ENCODE data around the gene RGS1.

RGS1 gene

DNA sequence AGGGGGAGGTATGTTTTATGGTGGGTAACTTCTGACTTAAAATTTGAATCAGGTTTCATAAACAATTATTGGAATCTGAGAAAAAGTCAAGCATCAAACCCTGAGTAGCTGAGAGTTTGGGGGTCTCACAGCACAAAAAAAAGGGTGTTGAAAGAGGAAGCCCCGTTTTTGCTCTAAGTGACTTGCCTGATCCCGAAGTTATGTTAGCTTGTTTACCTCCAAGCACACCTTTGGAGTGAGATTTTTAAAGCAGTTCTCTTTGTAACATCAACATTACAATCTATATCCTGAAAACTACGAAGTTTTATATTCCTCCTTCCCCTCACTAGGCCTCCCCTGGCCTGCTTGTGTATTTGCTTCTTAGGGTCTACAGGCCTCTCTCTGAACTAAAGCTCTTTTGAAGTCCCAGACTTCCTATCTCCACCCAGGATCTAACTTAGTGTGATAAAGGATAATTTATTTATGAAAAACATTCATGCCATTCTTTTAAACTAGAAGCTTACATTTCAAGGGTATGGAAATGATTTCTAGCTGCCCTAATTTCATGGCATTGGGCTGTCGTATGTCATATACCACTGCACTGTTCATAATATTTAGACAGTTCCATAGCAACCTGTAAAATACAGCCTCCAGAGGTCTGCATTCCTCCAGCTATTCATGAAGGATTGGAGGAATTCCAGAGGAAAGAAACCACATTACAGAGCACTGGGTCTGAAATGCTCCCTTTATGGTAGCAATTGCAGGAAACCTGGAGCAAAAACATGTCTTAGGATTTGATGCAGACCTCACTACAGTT, 36.1 kb upstream of the RGS1 start:
- H3K36me3 ChIP-seq (ENCODE audit: control insufficient read depth, insufficient read depth, low read length) = no peaks in the 10 kb centered on the region
- no peak for TF ChIP-seq CTCF (IDR thresholded peaks at IDR 0.05; ENCODE audit: insufficient read depth, low read length, poor library complexity, severe bottlenecking)
- no peak overlapping the region for H3K4me3 ChIP-seq (replicated peaks; ENCODE audit: low read depth, low read length)
- DNase-seq (ENCODE audit: extremely low read depth, insufficient read length) = no peak
- H3K27me3 ChIP-seq (replicated peaks; ENCODE audit: control insufficient read depth, insufficient read depth, low read length) = no peaks in the 10 kb centered on the region

DNA sequence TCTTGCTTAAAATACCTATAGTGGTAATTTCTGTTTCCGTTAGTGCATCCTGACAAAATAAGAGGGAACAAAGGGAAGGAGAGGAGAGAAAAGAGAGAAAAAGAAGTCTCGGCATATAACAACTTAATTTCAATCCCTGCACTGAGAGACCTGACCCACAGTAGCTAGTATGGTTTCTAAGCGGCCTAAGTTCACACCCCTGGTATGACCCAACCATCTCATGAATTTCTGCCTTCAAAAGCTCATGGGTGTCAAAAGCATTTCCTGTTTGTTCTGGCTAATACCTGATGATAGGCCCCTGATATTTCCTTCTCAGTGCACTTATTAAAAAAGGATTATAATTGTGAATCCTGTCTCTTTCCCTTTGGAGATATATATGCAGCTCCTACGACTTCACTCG, 32.1 kb upstream of the RGS1 start:
- Histone ChIP-seq H3K36me3 (ENCODE audit: control insufficient read depth, insufficient read depth, low read length) (no peaks in the 10 kb centered on the region), H3K27me3 (replicated peaks; ENCODE audit: control insufficient read depth, insufficient read depth, low read length) (no peaks in the 10 kb centered on the region), H3K4me3 (replicated peaks; ENCODE audit: low read depth, low read length) (no peak overlapping the region)
- no peak for TF ChIP-seq CTCF (IDR thresholded peaks at IDR 0.05; ENCODE audit: insufficient read depth, low read length, poor library complexity, severe bottlenecking)
- DNase-seq (ENCODE audit: extremely low read depth, insufficient read length) = no peak

- DNase-seq (ENCODE audit: extremely low read depth, insufficient read length) = peak; percentile 59
- Histone ChIP-seq H3K36me3 (ENCODE audit: control insufficient read depth, insufficient read depth, low read length) (no peaks in the 10 kb centered on the region), H3K4me3 (replicated peaks; ENCODE audit: low read depth, low read length) (peak overlapping the region; percentile 27), H3K27me3 (replicated peaks; ENCODE audit: control insufficient read depth, insufficient read depth, low read length) (no peaks in the 10 kb centered on the region)
- peak; percentile 29 for TF ChIP-seq CTCF (IDR thresholded peaks at IDR 0.05; ENCODE audit: insufficient read depth, low read length, poor library complexity, severe bottlenecking)
Observed at GRCh38 chr1:192545896-192546521, 29.6 kb upstream of the RGS1 start.

DNA sequence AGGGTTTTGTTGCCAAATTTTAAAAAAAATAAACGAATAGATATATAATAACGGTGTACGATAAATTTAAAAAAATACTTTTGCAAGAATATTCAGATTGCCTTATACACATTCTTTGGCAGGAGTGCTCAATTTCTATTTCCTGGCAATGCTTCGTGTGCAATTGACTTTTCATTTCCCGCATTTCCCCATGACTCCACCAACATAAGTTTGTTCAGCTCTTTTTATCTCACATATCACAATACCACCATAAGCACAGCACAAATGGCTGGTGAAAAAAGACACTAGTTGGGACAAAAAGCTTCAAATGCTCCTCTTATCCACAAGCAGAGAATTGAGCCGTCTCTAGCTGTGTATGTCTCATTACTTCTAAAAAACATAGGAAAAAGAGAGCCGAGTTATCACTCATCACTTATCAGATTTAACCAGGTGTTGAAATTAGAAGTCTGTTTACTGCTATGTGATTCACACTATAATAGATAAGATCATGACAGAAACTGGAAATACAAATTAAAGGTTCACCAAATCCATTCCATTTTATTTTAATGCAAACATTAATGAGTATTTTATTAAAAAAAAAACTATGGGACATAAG, 28.9 kb upstream of the RGS1 start:
- Histone ChIP-seq H3K27me3 (replicated peaks; ENCODE audit: control insufficient read depth, insufficient read depth, low read length) (no peaks in the 10 kb centered on the region), H3K4me3 (replicated peaks; ENCODE audit: low read depth, low read length) (no peak overlapping the region), H3K36me3 (ENCODE audit: control insufficient read depth, insufficient read depth, low read length) (no peaks in the 10 kb centered on the region)
- no peak for DNase-seq (ENCODE audit: extremely low read depth, insufficient read length)
- no peak for TF ChIP-seq CTCF (IDR thresholded peaks at IDR 0.05; ENCODE audit: insufficient read depth, low read length, poor library complexity, severe bottlenecking)

- H3K36me3 ChIP-seq (ENCODE audit: control insufficient read depth, insufficient read depth, low read length) = no peaks in the 10 kb centered on the region
- no peak for TF ChIP-seq CTCF (IDR thresholded peaks at IDR 0.05; ENCODE audit: insufficient read depth, low read length, poor library complexity, severe bottlenecking)
- no peaks in the 10 kb centered on the region for H3K27me3 ChIP-seq (replicated peaks; ENCODE audit: control insufficient read depth, insufficient read depth, low read length)
- DNase-seq (ENCODE audit: extremely low read depth, insufficient read length) = no peak
- H3K4me3 ChIP-seq (replicated peaks; ENCODE audit: low read depth, low read length) = no peak overlapping the region
Observed at GRCh38 chr1:192547501-192547900, 28.1 kb upstream of the RGS1 start.

All from GM06990 (cell line).